Esophagus muscularis mucosa (tissue), 4 donors: ENCODE measurements around the gene NGFR.

Source experiments
- EP300 ChIP-seq: sonication (generic); formaldehyde crosslinking; IDR thresholded peaks from one replicate; pipeline ENCODE4 v1.6.1; 2017; ENCODE audit warnings: antibody characterized with exemption
- POLR2A ChIP-seq: fragments of 450-650 bp; IDR thresholded peaks from one replicate; pipeline ENCODE4 v1.6.1; 2017; ENCODE audit warnings: antibody characterized with exemption, moderate library complexity, mild to moderate bottlenecking, low read depth
- POLR2AphosphoS5 ChIP-seq, 2 donors: sonication (generic); formaldehyde crosslinking; IDR thresholded peaks; one replicate each; pipeline ENCODE4 v1.6.1; 2017; ENCODE audit warnings: antibody characterized with exemption in 2 of 2
- TF ChIP-seq, protein P1 (sequence below), 3 experiments: fragments of 200-600 bp in 2 of 3; fragments of 450-650 bp in 1 of 3; sonication (generic) in 2 of 3; IDR thresholded peaks; one replicate each; pipeline ENCODE4 v1.5.1; 2017 to 2019; ENCODE audit warnings: antibody characterized with exemption in 3 of 3, mild to moderate bottlenecking in 2 of 3, moderate library complexity in 1 of 3

DNA sequence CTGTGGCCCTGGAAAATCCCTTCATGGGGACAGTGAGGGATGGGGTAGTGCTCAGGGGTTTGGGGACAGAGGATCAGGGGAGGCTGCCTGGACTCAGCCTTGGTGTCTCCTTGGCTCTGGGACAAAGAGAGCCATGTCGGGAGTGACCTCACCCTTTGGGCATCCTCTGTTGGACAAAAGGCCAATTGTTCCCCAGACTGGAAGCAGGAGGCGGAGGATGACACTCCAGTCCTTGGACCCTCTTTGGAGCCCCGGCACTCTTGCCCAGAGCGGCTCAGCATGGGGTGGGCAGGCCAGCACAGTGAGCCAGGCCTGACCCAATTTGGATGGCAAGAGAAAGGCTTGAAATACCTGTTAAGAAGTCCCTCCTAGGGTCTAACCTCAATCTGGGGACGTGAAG is 41.0 kb upstream of the NGFR start:
- TF ChIP-seq POLR2A (no peak), POLR2AphosphoS5 (IDR thresholded peaks at IDR 0.05) (no peak), EP300 (no peak)
- TF ChIP-seq, protein P1, sequence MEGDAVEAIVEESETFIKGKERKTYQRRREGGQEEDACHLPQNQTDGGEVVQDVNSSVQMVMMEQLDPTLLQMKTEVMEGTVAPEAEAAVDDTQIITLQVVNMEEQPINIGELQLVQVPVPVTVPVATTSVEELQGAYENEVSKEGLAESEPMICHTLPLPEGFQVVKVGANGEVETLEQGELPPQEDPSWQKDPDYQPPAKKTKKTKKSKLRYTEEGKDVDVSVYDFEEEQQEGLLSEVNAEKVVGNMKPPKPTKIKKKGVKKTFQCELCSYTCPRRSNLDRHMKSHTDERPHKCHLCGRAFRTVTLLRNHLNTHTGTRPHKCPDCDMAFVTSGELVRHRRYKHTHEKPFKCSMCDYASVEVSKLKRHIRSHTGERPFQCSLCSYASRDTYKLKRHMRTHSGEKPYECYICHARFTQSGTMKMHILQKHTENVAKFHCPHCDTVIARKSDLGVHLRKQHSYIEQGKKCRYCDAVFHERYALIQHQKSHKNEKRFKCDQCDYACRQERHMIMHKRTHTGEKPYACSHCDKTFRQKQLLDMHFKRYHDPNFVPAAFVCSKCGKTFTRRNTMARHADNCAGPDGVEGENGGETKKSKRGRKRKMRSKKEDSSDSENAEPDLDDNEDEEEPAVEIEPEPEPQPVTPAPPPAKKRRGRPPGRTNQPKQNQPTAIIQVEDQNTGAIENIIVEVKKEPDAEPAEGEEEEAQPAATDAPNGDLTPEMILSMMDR (IDR thresholded peaks at IDR 0.05), result no peak
